A673 (cell line): ENCODE data around the gene PRR23E.

Experiments
- EZH2 ChIP-seq: fragments of 200-600 bp; sonication (generic); IDR thresholded peaks from 2 replicates; pipeline ENCODE4 v1.6.1; 2017; ENCODE audit warnings: borderline replicate concordance, low read depth, mild to moderate bottlenecking, mixed read lengths, antibody characterized with exemption, low read length; ENCODE audit not compliant: poor library complexity, severe bottlenecking
- TF ChIP-seq, protein P1 (sequence below): fragments of 300-800, 200-600 bp; sonication (generic); conservative IDR thresholded peaks from 2 replicates; pipeline ENCODE4 v1.5.1; 2017; ENCODE audit warnings: low read depth, mild to moderate bottlenecking, antibody characterized with exemption, low read length, moderate library complexity, mixed read lengths

DNA sequence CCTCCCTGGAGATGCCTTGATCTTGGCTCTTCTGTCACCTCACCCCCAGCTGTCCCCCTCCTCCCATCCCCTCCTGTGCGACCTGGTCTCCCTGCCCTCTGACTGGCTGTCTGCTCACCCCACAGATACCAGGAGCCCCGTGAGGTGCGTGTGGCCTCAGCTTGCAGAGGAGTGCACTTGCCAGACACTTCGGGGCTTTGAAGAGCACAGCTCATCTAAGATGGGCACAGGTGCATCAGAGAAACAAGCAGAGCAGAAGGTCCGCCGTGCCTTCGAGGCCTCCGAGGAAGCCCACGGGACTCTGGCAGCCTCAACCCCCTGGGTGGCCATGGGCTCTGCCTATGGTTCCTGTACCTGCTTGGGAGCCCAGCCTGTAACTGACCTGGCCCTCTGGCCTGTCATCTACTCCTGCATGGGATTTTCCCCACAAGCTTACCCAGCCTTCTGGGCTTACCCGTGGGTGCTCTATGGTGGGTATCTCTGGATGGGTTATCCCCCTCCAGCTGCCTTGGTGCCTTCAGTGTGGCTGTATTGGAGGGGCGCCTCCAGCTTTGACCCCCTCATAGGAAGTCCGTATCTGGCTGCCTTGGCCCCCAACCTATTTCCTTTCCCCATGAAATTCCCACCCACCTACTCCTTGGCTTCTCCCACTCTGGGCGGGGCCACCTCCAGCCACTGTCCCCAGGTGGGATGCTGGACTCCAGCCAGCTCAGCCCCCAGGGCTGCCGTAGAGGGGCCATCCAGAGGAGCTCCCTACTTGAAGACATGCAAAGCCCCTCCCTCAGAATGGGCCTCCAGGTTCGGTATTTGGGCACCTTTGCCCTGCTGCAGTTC, 3.8 kb downstream of the PRR23E start:
- no peak for TF ChIP-seq EZH2
- TF ChIP-seq, protein P1, sequence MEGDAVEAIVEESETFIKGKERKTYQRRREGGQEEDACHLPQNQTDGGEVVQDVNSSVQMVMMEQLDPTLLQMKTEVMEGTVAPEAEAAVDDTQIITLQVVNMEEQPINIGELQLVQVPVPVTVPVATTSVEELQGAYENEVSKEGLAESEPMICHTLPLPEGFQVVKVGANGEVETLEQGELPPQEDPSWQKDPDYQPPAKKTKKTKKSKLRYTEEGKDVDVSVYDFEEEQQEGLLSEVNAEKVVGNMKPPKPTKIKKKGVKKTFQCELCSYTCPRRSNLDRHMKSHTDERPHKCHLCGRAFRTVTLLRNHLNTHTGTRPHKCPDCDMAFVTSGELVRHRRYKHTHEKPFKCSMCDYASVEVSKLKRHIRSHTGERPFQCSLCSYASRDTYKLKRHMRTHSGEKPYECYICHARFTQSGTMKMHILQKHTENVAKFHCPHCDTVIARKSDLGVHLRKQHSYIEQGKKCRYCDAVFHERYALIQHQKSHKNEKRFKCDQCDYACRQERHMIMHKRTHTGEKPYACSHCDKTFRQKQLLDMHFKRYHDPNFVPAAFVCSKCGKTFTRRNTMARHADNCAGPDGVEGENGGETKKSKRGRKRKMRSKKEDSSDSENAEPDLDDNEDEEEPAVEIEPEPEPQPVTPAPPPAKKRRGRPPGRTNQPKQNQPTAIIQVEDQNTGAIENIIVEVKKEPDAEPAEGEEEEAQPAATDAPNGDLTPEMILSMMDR, result no peak
